HG02870 (cell line): Measurements from ENCODE around the gene PPP1R7.

ENCODE experiments used
- ATAC-seq: cut with Tn5 transposase; IDR thresholded peaks from one replicate; pipeline ENCODE4 v1.9.1; 2021; ENCODE audit warnings: mild to moderate bottlenecking, moderate library complexity; ENCODE audit not compliant: unreplicated experiment

PPP1R7 gene

DNA sequence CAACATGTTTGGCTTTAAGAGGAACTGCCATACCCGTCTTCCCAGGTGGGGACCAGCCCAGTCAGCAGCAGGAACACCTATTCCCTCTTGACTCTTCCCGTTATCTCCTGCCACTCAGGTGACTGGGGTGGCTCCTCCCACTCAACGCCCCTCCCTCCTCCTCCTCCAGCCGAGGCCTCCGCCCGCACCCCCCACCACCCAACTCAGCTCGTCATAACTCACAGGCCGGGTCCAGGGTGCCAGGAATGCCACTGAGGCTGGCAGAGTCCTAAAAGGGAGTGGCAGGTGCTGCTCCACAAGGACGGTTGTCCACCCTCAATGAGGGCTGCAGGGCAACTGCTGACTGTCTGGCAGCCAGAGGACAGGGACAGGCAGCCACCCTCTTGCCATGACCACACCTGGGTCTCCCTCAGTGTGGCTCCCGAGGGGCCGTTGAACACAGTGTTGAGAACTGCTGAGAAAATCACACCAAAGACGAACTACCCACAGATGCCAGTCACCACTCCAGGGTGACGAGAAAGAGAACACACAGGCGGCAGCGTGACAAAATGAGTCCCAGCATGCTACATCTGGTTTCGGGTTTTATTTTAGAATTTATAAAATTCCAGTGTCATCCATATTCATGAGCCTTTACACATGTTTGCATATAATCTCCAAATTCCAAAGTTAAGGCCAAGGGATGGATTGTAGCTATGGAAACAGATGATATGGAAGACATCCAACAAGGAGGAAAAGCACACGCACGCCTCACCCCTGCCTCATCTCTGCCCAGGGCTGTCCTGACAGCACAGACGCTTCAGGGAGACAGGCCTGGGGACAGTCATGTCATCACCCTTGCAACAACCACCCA, 76.7 kb downstream of the PPP1R7 start:
- no peak for ATAC-seq

GRCh38 chr2:241227594-241227993, 77.3 kb downstream of the PPP1R7 start:
- ATAC-seq = no peak

DNA sequence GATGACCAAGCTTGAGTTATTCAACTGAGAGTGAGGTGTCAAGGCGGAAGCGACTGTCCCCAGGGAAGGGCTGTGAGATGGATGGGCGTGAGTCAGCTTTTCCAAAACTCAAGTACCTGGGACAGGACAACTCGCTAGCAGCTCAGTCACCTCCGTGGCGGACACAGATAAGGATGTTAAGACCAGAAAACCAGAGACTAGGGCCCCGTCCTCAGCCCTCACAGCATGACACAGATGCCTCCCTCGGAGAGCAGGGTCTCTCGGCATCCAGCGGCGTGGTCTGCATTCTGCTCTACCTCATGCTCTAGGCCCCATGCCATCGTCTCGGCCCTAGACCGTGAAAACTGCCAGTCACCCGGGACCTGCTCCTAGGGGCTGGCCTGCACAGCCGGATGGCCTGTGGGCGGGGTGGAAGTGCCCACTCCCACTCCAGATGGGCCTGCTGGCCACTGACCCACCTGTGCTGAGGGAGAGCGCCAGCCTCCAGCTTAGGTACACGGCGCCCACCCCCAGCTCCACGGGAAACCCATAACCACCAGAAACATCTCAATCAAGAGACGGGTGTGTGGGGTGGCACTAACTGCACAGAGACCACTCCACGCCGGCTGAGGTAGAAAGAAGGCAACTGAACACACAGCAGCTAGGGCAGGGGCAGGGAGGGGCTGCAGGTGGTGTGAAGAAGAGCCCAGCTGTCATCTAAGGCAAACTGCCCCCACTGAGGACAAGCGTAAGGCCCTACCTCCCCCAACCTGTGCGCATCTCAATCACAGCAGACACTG, 78.0 kb downstream of the PPP1R7 start:
- no peak for ATAC-seq

GRCh38 chr2:241228860-241229516, 78.7 kb downstream of the PPP1R7 start:
- ATAC-seq = no peak

DNA sequence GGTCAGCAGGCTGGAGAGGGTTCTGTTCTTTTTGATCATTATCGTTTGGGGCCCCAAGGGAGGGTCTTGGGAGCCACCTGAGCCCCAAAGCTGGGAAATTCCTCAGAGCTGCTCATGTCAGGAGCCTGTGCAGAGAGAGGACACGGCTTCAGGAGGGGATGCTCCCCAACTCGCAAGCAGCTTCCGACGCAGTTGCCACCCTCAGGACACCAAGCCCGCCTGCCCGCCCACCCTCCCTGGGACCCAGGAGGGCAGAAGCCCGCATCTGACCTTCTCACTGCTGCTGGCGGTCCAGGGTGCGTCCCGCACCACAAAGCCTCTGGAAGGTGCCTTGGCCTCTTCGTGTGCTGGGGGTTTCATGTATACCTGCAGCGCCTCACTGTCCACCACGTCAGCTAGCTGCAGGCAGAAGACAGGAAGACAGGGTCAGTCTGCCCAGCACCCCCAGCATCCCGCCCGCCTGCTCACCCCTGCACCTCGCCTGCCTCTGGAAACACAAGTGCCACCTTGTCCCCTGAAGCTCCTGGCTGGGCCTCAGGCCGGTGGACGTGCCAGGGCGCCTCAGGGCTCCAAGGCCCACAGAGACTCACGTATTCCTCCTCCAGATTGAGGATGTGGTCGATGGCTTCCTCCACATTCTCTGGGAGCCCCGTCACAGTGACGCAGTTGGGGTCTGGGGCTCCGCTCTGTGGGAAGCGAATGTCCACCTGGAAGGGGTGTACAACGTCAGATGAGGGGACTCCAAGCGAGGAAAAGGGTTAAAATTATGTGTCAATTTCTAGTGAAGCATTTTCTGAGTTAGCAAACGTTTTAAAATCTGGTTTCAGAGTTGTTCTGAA, 79.5 kb downstream of the PPP1R7 start:
- no peak for ATAC-seq

DNA sequence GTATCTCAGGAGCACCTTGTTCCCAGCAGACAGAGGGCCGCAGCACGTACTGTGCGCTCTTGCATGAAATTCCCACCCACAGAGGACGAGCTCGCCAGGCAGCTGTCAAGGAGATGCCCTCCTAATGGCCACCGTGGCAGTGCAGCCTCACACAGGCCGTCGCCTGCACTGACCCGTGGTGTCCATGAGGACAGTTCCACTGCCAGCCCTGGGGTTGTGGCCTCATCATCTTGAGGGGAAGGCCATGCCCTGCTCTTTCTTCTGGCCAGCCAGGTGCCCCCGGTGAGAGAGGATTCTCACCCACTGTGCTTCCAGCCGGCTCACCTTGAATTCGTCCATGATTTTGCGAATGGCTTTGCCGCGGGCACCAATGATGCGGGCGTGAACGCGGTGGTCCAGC, 80.2 kb downstream of the PPP1R7 start:
- no peak for ATAC-seq

- no peak for ATAC-seq
Measured at GRCh38 chr2:241232736-241233575, 82.7 kb downstream of the PPP1R7 start.
